Glutamatergic neuron (in vitro differentiated cells): ENCODE results near the gene LGR6. TPM values are rescaled to one million over a fixed set of nuclear protein-coding genes. Genes with fewer than 3 reads are reported as not detected.

Source experiments
- DNase-seq: peaks from one replicate; pipeline ENCODE4 v3.0.0; 2022
- H3K27ac Mint-ChIP-seq: one replicate; pipeline ENCODE4 v1.8.0; 2020; ENCODE audit warnings: mild to moderate bottlenecking, mixed read lengths, inconsistent platforms; ENCODE audit not compliant: unreplicated experiment
- H3K27me3 Mint-ChIP-seq: one replicate; pipeline ENCODE4 v1.8.0; 2020; ENCODE audit warnings: mild to moderate bottlenecking, moderate library complexity, mixed read lengths, inconsistent platforms; ENCODE audit not compliant: unreplicated experiment
- H3K36me3 Mint-ChIP-seq: one replicate; pipeline ENCODE4 v1.8.0; 2020; ENCODE audit warnings: mild to moderate bottlenecking, mixed read lengths, inconsistent platforms; ENCODE audit not compliant: unreplicated experiment
- H3K4me1 Mint-ChIP-seq: one replicate; pipeline ENCODE4 v1.8.0; 2020; ENCODE audit warnings: mild to moderate bottlenecking, low read depth, mixed read lengths, inconsistent platforms; ENCODE audit not compliant: unreplicated experiment
- H3K4me3 Mint-ChIP-seq: one replicate; pipeline ENCODE4 v1.8.0; 2020; ENCODE audit warnings: mild to moderate bottlenecking, mixed read lengths, inconsistent platforms; ENCODE audit not compliant: unreplicated experiment
- H3K9me3 Mint-ChIP-seq: one replicate; pipeline ENCODE4 v1.8.0; 2020; ENCODE audit warnings: mild to moderate bottlenecking, moderate library complexity, mixed read lengths, inconsistent platforms; ENCODE audit not compliant: unreplicated experiment
- total RNA-seq: library from RNA; stranded (reverse); fragmentation: NEBNext Ultra II Directional; extraction: Animal tissue kit (Norgen Biotek cat#: 25700); gene quantifications from one replicate; pipeline ENCODE4 v1.2.1, GENCODE V29; 2021; ENCODE audit not compliant: unreplicated experiment
- TF ChIP-seq, protein P1 (sequence below): fragments of 200-600 bp; sonication (generic); IDR thresholded peaks from one replicate; pipeline ENCODE4 v1.5.0; 2021; ENCODE audit not compliant: partially characterized antibody, unreplicated experiment

Gene LGR6
- total RNA-seq, 1 donor from 2014 or later, result 0.37 TPM

DNA sequence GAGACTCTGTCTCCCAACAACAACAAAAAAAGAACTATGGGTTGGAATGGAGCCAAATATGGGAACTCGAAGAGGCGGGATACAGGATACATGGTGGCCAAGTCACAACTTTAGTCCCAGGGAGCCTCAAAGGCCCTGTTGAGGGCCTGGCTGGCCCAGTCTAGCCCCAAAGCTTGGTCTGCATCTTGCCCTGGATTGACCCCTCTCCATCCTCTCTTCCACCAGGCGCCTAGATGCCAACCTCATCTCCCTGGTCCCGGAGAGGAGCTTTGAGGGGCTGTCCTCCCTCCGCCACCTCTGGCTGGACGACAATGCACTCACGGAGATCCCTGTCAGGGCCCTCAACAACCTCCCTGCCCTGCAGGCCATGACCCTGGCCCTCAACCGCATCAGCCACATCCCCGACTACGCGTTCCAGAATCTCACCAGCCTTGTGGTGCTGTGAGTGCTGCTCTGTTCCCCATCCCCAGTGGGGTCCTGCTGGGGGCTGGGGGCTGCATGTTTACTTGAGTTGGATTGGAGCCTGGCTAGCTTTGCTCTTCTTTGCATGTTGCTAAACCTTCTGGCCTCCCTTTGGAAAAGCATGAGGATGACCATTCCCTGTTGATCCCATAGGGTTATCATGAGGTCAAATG lies 82.6 kb downstream of the LGR6 start:
- peaks cover 5% of the 10 kb centered on the region for H3K27me3 Mint-ChIP-seq
- H3K27ac Mint-ChIP-seq, result no peak overlapping the region
- TF ChIP-seq, protein P1, sequence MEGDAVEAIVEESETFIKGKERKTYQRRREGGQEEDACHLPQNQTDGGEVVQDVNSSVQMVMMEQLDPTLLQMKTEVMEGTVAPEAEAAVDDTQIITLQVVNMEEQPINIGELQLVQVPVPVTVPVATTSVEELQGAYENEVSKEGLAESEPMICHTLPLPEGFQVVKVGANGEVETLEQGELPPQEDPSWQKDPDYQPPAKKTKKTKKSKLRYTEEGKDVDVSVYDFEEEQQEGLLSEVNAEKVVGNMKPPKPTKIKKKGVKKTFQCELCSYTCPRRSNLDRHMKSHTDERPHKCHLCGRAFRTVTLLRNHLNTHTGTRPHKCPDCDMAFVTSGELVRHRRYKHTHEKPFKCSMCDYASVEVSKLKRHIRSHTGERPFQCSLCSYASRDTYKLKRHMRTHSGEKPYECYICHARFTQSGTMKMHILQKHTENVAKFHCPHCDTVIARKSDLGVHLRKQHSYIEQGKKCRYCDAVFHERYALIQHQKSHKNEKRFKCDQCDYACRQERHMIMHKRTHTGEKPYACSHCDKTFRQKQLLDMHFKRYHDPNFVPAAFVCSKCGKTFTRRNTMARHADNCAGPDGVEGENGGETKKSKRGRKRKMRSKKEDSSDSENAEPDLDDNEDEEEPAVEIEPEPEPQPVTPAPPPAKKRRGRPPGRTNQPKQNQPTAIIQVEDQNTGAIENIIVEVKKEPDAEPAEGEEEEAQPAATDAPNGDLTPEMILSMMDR, result no peak
- no peak overlapping the region for H3K4me3 Mint-ChIP-seq
- no peak for DNase-seq
- H3K36me3 Mint-ChIP-seq, result no peaks in the 10 kb centered on the region
- H3K9me3 Mint-ChIP-seq, result peaks cover 7% of the 10 kb centered on the region
- H3K4me1 Mint-ChIP-seq, result peaks cover 4% of the 10 kb centered on the region

DNA sequence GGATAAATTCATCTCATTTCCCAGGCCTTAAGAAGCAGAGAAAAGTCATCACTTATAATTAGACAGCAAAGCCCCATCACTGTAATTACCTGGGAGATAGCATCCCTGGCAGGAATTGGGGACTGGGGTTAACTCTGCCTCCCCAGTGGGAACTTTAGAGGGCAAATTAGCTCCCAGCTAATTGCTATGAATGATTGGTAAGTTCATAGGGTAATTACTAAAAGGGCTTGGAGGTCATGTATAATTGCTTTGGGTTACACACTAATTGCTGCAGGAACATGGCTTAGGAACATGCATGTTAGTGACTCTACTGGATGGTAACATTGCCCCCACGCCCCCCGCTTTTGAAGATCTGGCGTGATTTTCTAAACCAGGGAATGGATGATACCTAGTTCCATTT lies 83.3 kb downstream of the LGR6 start:
- peaks cover 7% of the 10 kb centered on the region for H3K9me3 Mint-ChIP-seq
- H3K27me3 Mint-ChIP-seq, result peaks cover 5% of the 10 kb centered on the region
- no peak for DNase-seq
- peaks cover 8% of the 10 kb centered on the region for H3K4me1 Mint-ChIP-seq
- no peak overlapping the region for H3K27ac Mint-ChIP-seq
- TF ChIP-seq, protein P1, result no peak
- no peak overlapping the region for H3K4me3 Mint-ChIP-seq
- no peaks in the 10 kb centered on the region for H3K36me3 Mint-ChIP-seq

DNA sequence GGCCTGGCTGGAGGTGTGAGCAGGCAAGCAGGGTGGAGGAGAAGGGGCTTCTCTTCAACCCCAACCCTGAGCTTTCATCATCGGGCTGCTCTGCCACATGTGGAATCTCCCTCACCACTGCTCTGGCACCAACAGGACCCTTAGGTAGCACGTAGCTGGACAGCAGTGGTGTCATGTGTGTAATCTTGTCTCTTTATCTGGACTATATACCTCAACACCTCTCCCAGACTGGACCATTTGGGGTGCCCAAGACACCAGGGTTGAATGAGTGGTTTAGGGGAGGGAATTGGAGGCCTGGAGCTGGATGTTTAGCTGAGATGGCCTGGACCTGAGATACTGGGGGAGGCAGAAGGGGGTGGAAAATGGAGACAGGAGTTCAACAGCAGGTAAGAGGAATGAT lies 85.2 kb downstream of the LGR6 start:
- H3K27me3 Mint-ChIP-seq, result peaks cover 7% of the 10 kb centered on the region
- H3K27ac Mint-ChIP-seq, result no peak overlapping the region
- no peak for DNase-seq
- peaks cover 7% of the 10 kb centered on the region for H3K9me3 Mint-ChIP-seq
- no peak overlapping the region for H3K4me3 Mint-ChIP-seq
- TF ChIP-seq, protein P1, result no peak
- peaks cover 11% of the 10 kb centered on the region for H3K4me1 Mint-ChIP-seq
- no peaks in the 10 kb centered on the region for H3K36me3 Mint-ChIP-seq

DNA sequence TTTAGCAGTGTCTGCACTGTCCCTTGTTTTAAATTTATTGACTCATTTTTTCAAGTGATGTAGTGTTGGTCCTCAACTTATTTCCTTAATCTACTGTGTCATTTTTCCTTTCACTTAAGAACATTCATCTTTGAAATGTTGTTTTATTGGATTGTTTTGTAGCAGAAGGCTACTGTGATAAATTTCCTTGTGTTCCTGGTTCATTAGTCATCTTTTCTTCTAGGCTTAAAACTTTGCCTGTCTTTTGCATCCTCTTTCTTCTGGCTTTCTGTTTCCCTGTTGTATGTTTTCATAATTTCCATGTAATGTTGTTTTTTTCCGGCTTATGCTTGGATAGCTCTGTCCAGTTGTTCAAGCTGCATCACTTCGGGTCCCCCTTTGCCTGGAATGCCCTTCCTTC lies 86.2 kb downstream of the LGR6 start:
- DNase-seq, result no peak
- TF ChIP-seq, protein P1, result no peak
- peaks cover 7% of the 10 kb centered on the region for H3K27me3 Mint-ChIP-seq
- peaks cover 11% of the 10 kb centered on the region for H3K4me1 Mint-ChIP-seq
- no peak overlapping the region for H3K27ac Mint-ChIP-seq
- H3K36me3 Mint-ChIP-seq, result no peaks in the 10 kb centered on the region
- H3K4me3 Mint-ChIP-seq, result no peak overlapping the region
- H3K9me3 Mint-ChIP-seq, result peaks cover 7% of the 10 kb centered on the region

DNA sequence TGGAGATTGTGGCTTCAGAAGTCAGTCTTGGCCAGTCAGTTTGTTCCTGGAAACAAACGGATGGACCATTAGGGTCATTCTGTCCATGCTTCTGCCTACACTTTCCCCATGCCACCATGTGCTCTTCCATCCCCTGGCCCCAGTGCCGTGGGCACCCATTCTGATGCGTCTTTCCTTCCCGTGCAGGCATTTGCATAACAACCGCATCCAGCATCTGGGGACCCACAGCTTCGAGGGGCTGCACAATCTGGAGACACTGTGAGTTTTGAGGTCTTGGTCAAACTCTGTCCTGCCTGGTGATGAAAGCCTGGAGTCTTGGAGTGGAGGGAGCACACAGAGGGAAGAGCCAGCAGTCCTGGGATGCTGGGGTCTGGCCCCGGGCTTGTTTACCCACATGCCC lies 87.0 kb downstream of the LGR6 start:
- TF ChIP-seq, protein P1, result no peak
- no peak for DNase-seq
- H3K27ac Mint-ChIP-seq, result no peak overlapping the region
- H3K4me3 Mint-ChIP-seq, result no peak overlapping the region
- H3K36me3 Mint-ChIP-seq, result no peaks in the 10 kb centered on the region
- H3K27me3 Mint-ChIP-seq, result peaks cover 7% of the 10 kb centered on the region
- H3K9me3 Mint-ChIP-seq, result peaks cover 7% of the 10 kb centered on the region
- peaks cover 11% of the 10 kb centered on the region for H3K4me1 Mint-ChIP-seq
